Measurements from ENCODE around the gene EZH2. TPM values are rescaled to one million over a fixed set of nuclear protein-coding genes. Genes with fewer than 3 reads are reported as not detected.

EZH2 gene
- total RNA-seq, 2 experiments from 2014 or later, result 45.5 to 72.2 TPM

GRCh38 chr7:148800677-148801076 lies 83.4 kb downstream of the EZH2 start:
- Histone ChIP-seq H3K36me3 (ENCODE audit: insufficient read depth, low read length) (peaks cover 89% of the 10 kb centered on the region), H3K9me2 (ENCODE audit: insufficient read depth, low read length) (no peaks in the 10 kb centered on the region), H3K4me2 (ENCODE audit: low read length) (no peak overlapping the region), H3K4me1 (ENCODE audit: insufficient read depth, low read length, poor library complexity, severe bottlenecking) (no peaks in the 10 kb centered on the region), H3K9me3 (ENCODE audit: low read length) (no peaks in the 10 kb centered on the region), H3K27ac (ENCODE audit: low read depth, low read length, poor library complexity, severe bottlenecking) (no peak overlapping the region), H4K20me1 (ENCODE audit: insufficient read depth, low read length) (no peaks in the 10 kb centered on the region), H3K79me2 (ENCODE audit: insufficient read depth, low read depth, low read length) (no peaks in the 10 kb centered on the region), H3K4me3 (ENCODE audit: low read depth, low read length, poor library complexity, severe bottlenecking) (no peak overlapping the region), H2AFZ (ENCODE audit: low read length) (no peak overlapping the region)
- no TSS peak for BruUV-seq (replicated peaks)
- intact Hi-C loops (cut with micrococcal nuclease; ENCODE audit: unreplicated experiment), result no loop called here
- CTCF ChIA-PET (ENCODE audit: unreplicated experiment), result no interaction called here
- TF ChIP-seq CTCF (conservative IDR thresholded peaks at IDR 0.05; ENCODE audit: low read length), result no peak
- no peak for TF ChIP-seq EZH2phosphoT487 (IDR thresholded peaks at IDR 0.05; ENCODE audit: borderline replicate concordance, low read depth, low read length)
- POLR2A ChIA-PET, result no interaction called here
- DNase-seq (ENCODE audit: low spot score), result no peak

GRCh38 chr7:148799893-148800555 lies 84.1 kb downstream of the EZH2 start:
- Histone ChIP-seq H3K9me2 (ENCODE audit: insufficient read depth, low read length) (no peaks in the 10 kb centered on the region), H3K4me2 (ENCODE audit: low read length) (no peak overlapping the region), H3K36me3 (ENCODE audit: insufficient read depth, low read length) (peaks cover 89% of the 10 kb centered on the region), H3K9me3 (ENCODE audit: low read length) (no peaks in the 10 kb centered on the region), H3K79me2 (ENCODE audit: insufficient read depth, low read depth, low read length) (no peaks in the 10 kb centered on the region), H2AFZ (ENCODE audit: low read length) (no peak overlapping the region), H3K27ac (ENCODE audit: low read depth, low read length, poor library complexity, severe bottlenecking) (no peak overlapping the region), H3K4me1 (ENCODE audit: insufficient read depth, low read length, poor library complexity, severe bottlenecking) (no peaks in the 10 kb centered on the region), H4K20me1 (ENCODE audit: insufficient read depth, low read length) (no peaks in the 10 kb centered on the region), H3K4me3 (ENCODE audit: low read depth, low read length, poor library complexity, severe bottlenecking) (no peak overlapping the region)
- CTCF ChIA-PET (ENCODE audit: unreplicated experiment), result no interaction called here
- intact Hi-C loops (cut with micrococcal nuclease; ENCODE audit: unreplicated experiment), result loop anchor here (10.0 kb wide), 1 partner anchor 225 kb away; no protein-coding TSS in a partner anchor
- POLR2A ChIA-PET, result no interaction called here
- no peak for TF ChIP-seq EZH2phosphoT487 (IDR thresholded peaks at IDR 0.05; ENCODE audit: borderline replicate concordance, low read depth, low read length)
- TF ChIP-seq CTCF (conservative IDR thresholded peaks at IDR 0.05; ENCODE audit: low read length), result no peak
- DNase-seq (ENCODE audit: low spot score), result no peak
- no TSS peak for BruUV-seq (replicated peaks)

- Histone ChIP-seq H3K4me1 (ENCODE audit: insufficient read depth, low read length, poor library complexity, severe bottlenecking) (no peaks in the 10 kb centered on the region), H3K9me2 (ENCODE audit: insufficient read depth, low read length) (no peaks in the 10 kb centered on the region), H3K79me2 (ENCODE audit: insufficient read depth, low read depth, low read length) (no peaks in the 10 kb centered on the region), H2AFZ (ENCODE audit: low read length) (no peak overlapping the region), H3K4me3 (ENCODE audit: low read depth, low read length, poor library complexity, severe bottlenecking) (no peak overlapping the region), H3K4me2 (ENCODE audit: low read length) (no peak overlapping the region), H3K27ac (ENCODE audit: low read depth, low read length, poor library complexity, severe bottlenecking) (no peak overlapping the region), H3K9me3 (ENCODE audit: low read length) (peaks cover 11% of the 10 kb centered on the region; the same call in 1 of the 2 replicates), H3K36me3 (ENCODE audit: insufficient read depth, low read length) (peaks cover 96% of the 10 kb centered on the region), H4K20me1 (ENCODE audit: insufficient read depth, low read length) (no peaks in the 10 kb centered on the region)
- TF ChIP-seq EZH2phosphoT487 (IDR thresholded peaks at IDR 0.05; ENCODE audit: borderline replicate concordance, low read depth, low read length), result no peak
- TF ChIP-seq CTCF (conservative IDR thresholded peaks at IDR 0.05; ENCODE audit: low read length), result no peak
- POLR2A ChIA-PET, result interaction anchor here (0.7 kb wide), 1 partner anchor 16 kb away, joined by 3 read pairs; no protein-coding TSS in a partner anchor
- no peak for DNase-seq (ENCODE audit: low spot score)
- intact Hi-C loops (cut with micrococcal nuclease; ENCODE audit: unreplicated experiment), result loop anchor here (10.0 kb wide), 1 partner anchor 222 kb away; no protein-coding TSS in a partner anchor
- CTCF ChIA-PET (ENCODE audit: unreplicated experiment), result no interaction called here
- no TSS peak for BruUV-seq (replicated peaks)
These were observed 87.2 kb downstream of the EZH2 start for GRCh38 chr7:148796841-148797240.

All from OCI-LY7 (cell line).